Lower lobe of right lung (tissue), 2 donors: ENCODE data around the gene ZP1. TPM values are rescaled to one million over a fixed set of nuclear protein-coding genes. Genes with fewer than 3 reads are reported as not detected.

Source experiments
- ATAC-seq, 2 donors: fragments of 200-7000 bp; cut with Tn5 transposase; one replicate each; pipeline ENCODE4 v1.9.1; 2020 to 2022; ENCODE audit warnings: mild to moderate bottlenecking in 2 of 2, moderate library complexity in 2 of 2
- DNase-seq: peaks from one replicate; pipeline ENCODE4 v3.0.0-alpha.2; 2020
- H3K27ac ChIP-seq: fragments of 200-600 bp; one replicate; pipeline ENCODE4 v1.8.0; 2022
- H3K27me3 ChIP-seq: fragments of 200-600 bp; one replicate; pipeline ENCODE4 v1.8.0; 2022; ENCODE audit warnings: low read depth
- H3K36me3 ChIP-seq: fragments of 200-600 bp; one replicate; pipeline ENCODE4 v1.8.0; 2022; ENCODE audit warnings: mild to moderate bottlenecking
- H3K4me1 ChIP-seq: fragments of 200-600 bp; one replicate; pipeline ENCODE4 v1.8.0; 2022
- H3K4me3 ChIP-seq: fragments of 200-600 bp; one replicate; pipeline ENCODE4 v1.8.0; 2022; ENCODE audit warnings: mild to moderate bottlenecking
- H3K9me3 ChIP-seq: fragments of 200-600 bp; one replicate; pipeline ENCODE4 v1.8.0; 2022
- CTCF ChIP-seq: fragments of 200-600 bp; IDR thresholded peaks from one replicate; pipeline ENCODE4 v1.8.0; 2022; ENCODE audit warnings: antibody characterized with exemption, mild to moderate bottlenecking
- intact Hi-C: fragments of 100-400 bp; cut with DNase I; formaldehyde crosslinking; loops from one replicate; pipeline ENCODE4 v1.11.0; 2022
- total RNA-seq: library from RNA; stranded (reverse); fragmentation: NEBNext Ultra II Directional; extraction: Animal tissue kit (Norgen Biotek cat#: 25700); gene quantifications from one replicate; pipeline ENCODE4 v1.2.1, GENCODE V29; 2021
- donor health status: DM: no; HTN: yes; CAD: no; lungs with severe emphysema.

The ZP1 gene
- total RNA-seq, 1 donor from 2014 or later = not detected

DNA sequence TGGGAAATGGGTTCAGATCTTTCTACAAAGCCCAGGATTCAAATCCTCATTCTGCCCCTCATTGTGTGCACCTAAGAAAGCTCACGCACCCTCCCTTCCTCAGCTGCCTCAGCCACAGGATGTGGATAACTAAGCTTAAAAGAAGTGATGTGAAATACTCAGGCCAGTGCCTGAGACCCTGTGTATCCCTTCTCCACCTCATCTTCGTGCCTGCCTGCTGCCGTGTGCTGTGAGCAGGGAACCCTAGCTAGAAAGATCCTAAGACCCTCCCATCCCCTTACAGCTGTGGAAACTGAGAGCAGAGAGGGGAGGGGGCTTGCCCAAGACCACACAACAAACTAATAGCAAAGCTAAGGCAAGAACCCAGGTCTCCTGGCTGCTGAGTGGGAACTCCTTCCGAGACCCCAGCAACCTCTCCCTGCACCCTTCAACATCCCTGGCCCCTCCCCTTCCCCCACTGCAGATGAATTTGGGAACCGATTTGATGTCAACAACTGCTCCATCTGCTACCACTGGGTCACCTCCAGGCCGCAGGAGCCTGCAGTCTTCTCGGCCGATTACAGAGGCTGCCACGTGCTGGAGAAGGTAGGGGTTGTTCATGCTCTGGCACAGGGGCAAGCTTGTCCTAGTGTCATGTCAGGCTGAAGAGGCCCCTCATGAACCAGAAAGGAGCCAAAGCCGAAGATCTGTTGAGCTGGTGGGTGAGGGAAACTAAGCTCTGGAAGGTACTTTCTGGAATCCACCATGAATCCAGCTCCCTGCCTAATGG lies 1.5 kb downstream of the ZP1 start:
- no peak overlapping the region for H3K4me3 ChIP-seq
- H3K36me3 ChIP-seq = no peaks in the 10 kb centered on the region
- no peaks in the 10 kb centered on the region for H3K27me3 ChIP-seq
- ATAC-seq (no peak), DNase-seq (peak; percentile 19)
- TF ChIP-seq CTCF = no peak
- H3K4me1 ChIP-seq = peaks cover 19% of the 10 kb centered on the region
- H3K9me3 ChIP-seq = no peaks in the 10 kb centered on the region
- intact Hi-C loops = no loop called here
- H3K27ac ChIP-seq = no peak overlapping the region

DNA sequence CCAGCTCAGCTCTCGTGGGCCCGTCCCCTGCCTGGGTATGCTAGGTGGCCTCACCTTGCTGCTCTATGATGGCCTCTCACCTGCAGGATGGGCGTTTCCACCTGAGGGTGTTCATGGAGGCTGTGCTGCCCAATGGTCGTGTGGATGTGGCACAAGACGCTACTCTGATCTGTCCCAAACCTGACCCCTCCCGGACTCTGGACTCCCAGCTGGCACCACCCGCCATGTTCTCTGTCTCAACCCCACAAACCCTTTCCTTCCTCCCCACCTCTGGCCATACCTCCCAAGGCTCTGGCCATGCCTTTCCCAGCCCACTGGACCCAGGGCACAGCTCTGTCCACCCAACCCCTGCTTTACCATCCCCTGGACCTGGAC lies 2.1 kb downstream of the ZP1 start:
- peak; percentile 22 for DNase-seq

DNA sequence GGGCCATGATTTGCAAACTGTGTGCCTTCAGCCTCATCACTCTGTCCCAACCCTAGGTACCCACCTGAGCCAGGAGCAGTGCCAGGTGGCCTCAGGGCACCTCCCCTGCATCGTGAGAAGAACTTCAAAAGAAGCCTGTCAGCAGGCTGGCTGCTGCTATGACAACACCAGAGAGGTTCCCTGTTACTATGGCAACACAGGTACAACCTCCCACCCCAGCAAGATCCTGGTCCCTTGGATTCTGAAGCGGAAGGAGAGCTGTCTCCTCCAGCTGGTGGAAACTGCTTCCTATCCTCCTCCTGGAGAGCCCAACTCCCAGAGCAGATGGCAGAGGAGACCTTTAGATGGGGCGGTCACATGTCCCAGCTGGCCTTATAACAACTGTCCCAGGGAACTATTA lies 2.9 kb downstream of the ZP1 start:
- Histone ChIP-seq H3K36me3 (peaks cover 1% of the 10 kb centered on the region), H3K27ac (no peak overlapping the region), H3K9me3 (no peaks in the 10 kb centered on the region), H3K4me1 (peaks cover 19% of the 10 kb centered on the region), H3K4me3 (no peak overlapping the region), H3K27me3 (no peaks in the 10 kb centered on the region)
- ATAC-seq (no peak), DNase-seq (peak; percentile 14)
- TF ChIP-seq CTCF = no peak
- intact Hi-C loops = no loop called here

More for the DNA sequence above, 2.1 kb downstream of the ZP1 start:
- intact Hi-C loops = no loop called here
- H3K4me3 ChIP-seq = no peak overlapping the region
- H3K27me3 ChIP-seq = no peaks in the 10 kb centered on the region
- no peak for TF ChIP-seq CTCF
- H3K4me1 ChIP-seq = peaks cover 19% of the 10 kb centered on the region
- H3K27ac ChIP-seq = no peak overlapping the region
- H3K9me3 ChIP-seq = no peaks in the 10 kb centered on the region
- no peaks in the 10 kb centered on the region for H3K36me3 ChIP-seq
- ATAC-seq = no peak

- TF ChIP-seq CTCF = no peak
- H3K27ac ChIP-seq = no peak overlapping the region
- H3K4me1 ChIP-seq = peaks cover 19% of the 10 kb centered on the region
- ATAC-seq (no peak), DNase-seq (peak; percentile 4)
- no peaks in the 10 kb centered on the region for H3K9me3 ChIP-seq
- no peak overlapping the region for H3K4me3 ChIP-seq
- H3K36me3 ChIP-seq = peaks cover 3% of the 10 kb centered on the region
- intact Hi-C loops = no loop called here
- no peaks in the 10 kb centered on the region for H3K27me3 ChIP-seq
These were observed 3.5 kb downstream of the ZP1 start for GRCh38 chr11:60870733-60871377.

- DNase-seq (peak; percentile 34), ATAC-seq (peak; percentile 20 to 33)
- Histone ChIP-seq H3K4me1 (peaks cover 19% of the 10 kb centered on the region), H3K27me3 (no peaks in the 10 kb centered on the region), H3K9me3 (no peaks in the 10 kb centered on the region), H3K27ac (no peak overlapping the region), H3K36me3 (peaks cover 3% of the 10 kb centered on the region), H3K4me3 (no peak overlapping the region)
- intact Hi-C loops = no loop called here
- TF ChIP-seq CTCF = no peak
These were observed 4.2 kb downstream of the ZP1 start for GRCh38 chr11:60871378-60872061.
